Kidney (tissue), 14 donors: ENCODE measurements around the gene ARID3B. TPM values are rescaled to one million over a fixed set of nuclear protein-coding genes. Genes with fewer than 3 reads are reported as not detected.

ENCODE experiments used
- DNase-seq, 5 donors: peaks; one replicate each; pipeline ENCODE4 v3.0.0-alpha.2; 2013 to 2020
- FAIRE-seq: peaks from 2 replicates; lab custom pipeline; 2012; peaks lifted over from hg19 to GRCh38; lab: Jason Lieb, UNC
- H3K27ac ChIP-seq, 2 donors: one replicate each; pipeline ENCODE4 v1.7.0; 2013; ENCODE audit warnings: low read depth in 2 of 2, low read length in 2 of 2, inconsistent platforms in 1 of 2
- H3K27me3 ChIP-seq: one replicate; pipeline ENCODE4 v1.7.1; 2013; ENCODE audit warnings: low read length, inconsistent platforms; ENCODE audit not compliant: control insufficient read depth, insufficient read depth
- H3K36me3 ChIP-seq, 3 donors: one replicate each; pipeline versions ENCODE4 v1.7.0 to v1.7.1; 2013; ENCODE audit warnings: low read length in 3 of 3, control low read depth in 1 of 3, inconsistent platforms in 1 of 3; ENCODE audit not compliant: insufficient read depth in 3 of 3, control insufficient read depth in 2 of 3
- H3K4me1 ChIP-seq, 3 donors: one replicate each; pipeline versions ENCODE4 v1.7.0 to v1.7.1; 2013; ENCODE audit warnings: low read length in 3 of 3, inconsistent platforms in 1 of 3, low read depth in 1 of 3; ENCODE audit not compliant: control insufficient read depth in 2 of 3, insufficient read depth in 2 of 3
- H3K4me3 ChIP-seq, 3 donors: one replicate each; pipeline versions ENCODE4 v1.7.0 to v1.8.1; 2013; ENCODE audit warnings: low read length in 3 of 3, control low read depth in 1 of 3, inconsistent platforms in 1 of 3
- H3K9ac ChIP-seq, 3 donors: one replicate each; pipeline versions ENCODE4 v1.7.0 to v1.7.1; 2013; ENCODE audit warnings: low read length in 3 of 3, control low read depth in 1 of 3, inconsistent platforms in 1 of 3
- H3K9me3 ChIP-seq, 3 donors: one replicate each; pipeline versions ENCODE4 v1.7.0 to v1.7.1; 2013; ENCODE audit warnings: low read length in 3 of 3, control low read depth in 1 of 3, inconsistent platforms in 1 of 3; ENCODE audit not compliant: control insufficient read depth in 2 of 3, insufficient read depth in 1 of 3
- CTCF ChIP-seq: IDR thresholded peaks from 3 replicates; pipeline ENCODE4 v1.5.1; 2012; ENCODE audit warnings: mild to moderate bottlenecking, moderate library complexity, borderline replicate concordance; ENCODE audit not compliant: insufficient read depth; ENCODE audit errors: extremely low read depth
- intact Hi-C: fragments of 100-400 bp; cut with DNase I; formaldehyde crosslinking; loops from one replicate; pipeline ENCODE4 v1.11.1; 2022
- polyA plus RNA-seq: library from polyadenylated mRNA; stranded (reverse); fragments of 350-450 nt; fragmentation: Illumina TruSeq; extraction: RNeasy Lipid Tissue Mini Kit (QIAGEN cat#74804); gene quantifications from one replicate; pipeline ENCODE4 v1.2.3, GENCODE V29; 2014; ENCODE audit warnings: low read depth, low replicate concordance; ENCODE audit not compliant: insufficient read depth
- total RNA-seq: library from RNA; stranded (reverse); fragmentation: NEBNext Ultra II Directional; extraction: Animal tissue kit (Norgen Biotek cat#: 25700); gene quantifications from one replicate; pipeline ENCODE4 v1.2.1, GENCODE V29; 2021
- donor health status: control.
- donor health status: control.
- donor health status: control.
- donor health status: control.
- donor health status: control.
- donor health status: DM: yes; HTN: yes; CAD: no.
- donor health status: Normal renal cell carcinoma (clear cell type).

Gene ARID3B
- total and polyA plus RNA-seq, 2 donors from 2014 or later, result 2.3 to 6.2 TPM

- FAIRE-seq (no peak), DNase-seq (no peak)
- Histone ChIP-seq H3K4me3 (no peak overlapping the region), H3K27me3 (no peaks in the 10 kb centered on the region), H3K4me1 (no peaks in the 10 kb centered on the region), H3K9ac (no peak overlapping the region), H3K27ac (no peak overlapping the region), H3K9me3 (no peaks in the 10 kb centered on the region), H3K36me3 (peaks cover 15 to 72% (median 63%) of the 10 kb centered on the region in 3 donors)
- intact Hi-C loops, result loop anchor here (10.0 kb wide), 1 partner anchor 256 kb away; no protein-coding TSS in a partner anchor
- TF ChIP-seq CTCF, result no peak
These were observed 89.5 kb downstream of the ARID3B start for GRCh38 chr15:74630284-74631086.

GRCh38 chr15:74631087-74631385 lies 90.0 kb downstream of the ARID3B start:
- no peak for FAIRE-seq
- Histone ChIP-seq H3K4me1 (no peaks in the 10 kb centered on the region), H3K9me3 (no peaks in the 10 kb centered on the region), H3K36me3 (peaks cover 18 to 72% (median 63%) of the 10 kb centered on the region in 3 donors), H3K9ac (no peak overlapping the region), H3K27me3 (no peaks in the 10 kb centered on the region), H3K27ac (no peak overlapping the region), H3K4me3 (no peak overlapping the region)
- DNase-seq, result no peak
- no peak for TF ChIP-seq CTCF
- intact Hi-C loops, result loop anchor here (10.0 kb wide), 1 partner anchor 256 kb away; no protein-coding TSS in a partner anchor

- Histone ChIP-seq H3K36me3 (peaks cover 18 to 72% (median 63%) of the 10 kb centered on the region in 3 donors), H3K9ac (no peak overlapping the region), H3K4me3 (no peak overlapping the region), H3K4me1 (no peaks in the 10 kb centered on the region), H3K27ac (no peak overlapping the region), H3K27me3 (no peaks in the 10 kb centered on the region), H3K9me3 (no peaks in the 10 kb centered on the region)
- no peak for FAIRE-seq
- TF ChIP-seq CTCF, result no peak
- DNase-seq, result no peak
- intact Hi-C loops, result loop anchor here (10.0 kb wide), 1 partner anchor 257 kb away; no protein-coding TSS in a partner anchor
These were observed 90.4 kb downstream of the ARID3B start for GRCh38 chr15:74631408-74631807.
